ENCODE results near the gene DRC3.

The DRC3 gene

GRCh38 chr17:17972126-17972951 is at the start of gene DRC3, which contains the start of gene TOM1L2:
Gene DRC3, plus strand, starts transcription at chr17:17972862. Its CDS starts 4,737 bp downstream, at chr17:17977599.
Gene TOM1L2, minus strand, starts transcription at chr17:17972400. Its CDS starts 87 bp downstream, at chr17:17972313.
- TF ChIP-seq CTCF (IDR thresholded peaks at IDR 0.05; ENCODE audit: borderline replicate concordance, insufficient read depth, low read depth, low read length), result no peak
- H3K4me3 ChIP-seq (ENCODE audit: low read depth, low read length), result peak within 1 kb of the TSS; percentile 76

- TF ChIP-seq CTCF (IDR thresholded peaks at IDR 0.05; ENCODE audit: borderline replicate concordance, insufficient read depth, low read depth, low read length), result no peak
- no peak overlapping the region for H3K4me3 ChIP-seq (ENCODE audit: low read depth, low read length)
These were observed 48.4 kb upstream of the DRC3 start for GRCh38 chr17:17924131-17924856.

GRCh38 chr17:17924857-17925250 is 47.8 kb upstream of the DRC3 start:
- no peak for TF ChIP-seq CTCF (IDR thresholded peaks at IDR 0.05; ENCODE audit: borderline replicate concordance, insufficient read depth, low read depth, low read length)
- no peak overlapping the region for H3K4me3 ChIP-seq (ENCODE audit: low read depth, low read length)

- no peak overlapping the region for H3K4me3 ChIP-seq (ENCODE audit: low read depth, low read length)
- no peak for TF ChIP-seq CTCF (IDR thresholded peaks at IDR 0.05; ENCODE audit: borderline replicate concordance, insufficient read depth, low read depth, low read length)
These were observed 46.6 kb upstream of the DRC3 start for GRCh38 chr17:17926036-17926435.

- TF ChIP-seq CTCF (IDR thresholded peaks at IDR 0.05; ENCODE audit: borderline replicate concordance, insufficient read depth, low read depth, low read length), result no peak
- H3K4me3 ChIP-seq (ENCODE audit: low read depth, low read length), result no peak overlapping the region
These were observed 45.7 kb upstream of the DRC3 start for GRCh38 chr17:17926840-17927449.

GRCh38 chr17:17928398-17929287 is 44.0 kb upstream of the DRC3 start:
- no peak overlapping the region for H3K4me3 ChIP-seq (ENCODE audit: low read depth, low read length)

More at GRCh38 chr17:17928398-17929287, 44.0 kb upstream of the DRC3 start:
- TF ChIP-seq CTCF (IDR thresholded peaks at IDR 0.05; ENCODE audit: borderline replicate concordance, insufficient read depth, low read depth, low read length), result no peak
